ENCODE measurements around the gene FAM168A. TPM values are rescaled to one million over a fixed set of nuclear protein-coding genes. Genes with fewer than 3 reads are reported as not detected.

FAM168A gene
- polyA plus RNA-seq, 1 donor: 22.9 TPM

GRCh38 chr11:73559743-73560142 lies 38.2 kb downstream of the FAM168A start:
- Histone ChIP-seq H3K27me3 (ENCODE audit: control insufficient read depth, insufficient read depth, low read length) (no peaks in the 10 kb centered on the region), H3K4me1 (ENCODE audit: control insufficient read depth, insufficient read depth, low read length) (peaks cover 2% of the 10 kb centered on the region), H3K27ac (ENCODE audit: low read length) (no peak overlapping the region), H3K4me3 (ENCODE audit: low read length) (no peak overlapping the region), H3K36me3 (ENCODE audit: control insufficient read depth, insufficient read depth, low read length) (no peaks in the 10 kb centered on the region), H3K9me3 (ENCODE audit: control insufficient read depth, low read depth, low read length) (no peaks in the 10 kb centered on the region)
- DNase-seq: no peak

GRCh38 chr11:73556966-73557365 lies 40.9 kb downstream of the FAM168A start:
- no peak overlapping the region for H3K4me3 ChIP-seq (ENCODE audit: low read length)
- no peaks in the 10 kb centered on the region for H3K36me3 ChIP-seq (ENCODE audit: control insufficient read depth, insufficient read depth, low read length)
- no peaks in the 10 kb centered on the region for H3K27me3 ChIP-seq (ENCODE audit: control insufficient read depth, insufficient read depth, low read length)
- WGBS (ENCODE audit: insufficient coverage, low lambda C conversion rate): 100% methylated on average over 2 of the region's 3 CpGs
- no peak overlapping the region for H3K27ac ChIP-seq (ENCODE audit: low read length)
- peaks cover 4% of the 10 kb centered on the region for H3K4me1 ChIP-seq (ENCODE audit: control insufficient read depth, insufficient read depth, low read length)
- DNase-seq: no peak
- H3K9me3 ChIP-seq (ENCODE audit: control insufficient read depth, low read depth, low read length): no peaks in the 10 kb centered on the region

GRCh38 chr11:73555615-73556014 lies 42.3 kb downstream of the FAM168A start:
- H3K9me3 ChIP-seq (ENCODE audit: control insufficient read depth, low read depth, low read length): no peaks in the 10 kb centered on the region
- H3K4me3 ChIP-seq (ENCODE audit: low read length): no peak overlapping the region
- WGBS (ENCODE audit: insufficient coverage, low lambda C conversion rate): 100% methylated on average over 1 of the region's 3 CpGs
- no peaks in the 10 kb centered on the region for H3K27me3 ChIP-seq (ENCODE audit: control insufficient read depth, insufficient read depth, low read length)
- H3K36me3 ChIP-seq (ENCODE audit: control insufficient read depth, insufficient read depth, low read length): no peaks in the 10 kb centered on the region
- no peak for DNase-seq
- H3K27ac ChIP-seq (ENCODE audit: low read length): no peak overlapping the region
- peaks cover 4% of the 10 kb centered on the region for H3K4me1 ChIP-seq (ENCODE audit: control insufficient read depth, insufficient read depth, low read length)

- peak; percentile 71 to 85 for DNase-seq
Measured at GRCh38 chr11:73554671-73555320, 43.1 kb downstream of the FAM168A start.

GRCh38 chr11:73553266-73553665 lies 44.6 kb downstream of the FAM168A start:
- Histone ChIP-seq H3K27me3 (ENCODE audit: control insufficient read depth, insufficient read depth, low read length) (no peaks in the 10 kb centered on the region), H3K27ac (ENCODE audit: low read length) (no peak overlapping the region), H3K4me3 (ENCODE audit: low read length) (no peak overlapping the region), H3K9me3 (ENCODE audit: control insufficient read depth, low read depth, low read length) (no peaks in the 10 kb centered on the region), H3K36me3 (ENCODE audit: control insufficient read depth, insufficient read depth, low read length) (no peaks in the 10 kb centered on the region), H3K4me1 (ENCODE audit: control insufficient read depth, insufficient read depth, low read length) (peaks cover 4% of the 10 kb centered on the region)
- no peak for DNase-seq
- no CpG with 5 or more reads among the region's 2 CpGs for WGBS (ENCODE audit: insufficient coverage, low lambda C conversion rate)

More at GRCh38 chr11:73554671-73555320, 43.1 kb downstream of the FAM168A start:
- peaks cover 4% of the 10 kb centered on the region for H3K4me1 ChIP-seq (ENCODE audit: control insufficient read depth, insufficient read depth, low read length)
- H3K4me3 ChIP-seq (ENCODE audit: low read length): no peak overlapping the region
- WGBS (ENCODE audit: insufficient coverage, low lambda C conversion rate): no CpG with 5 or more reads among the region's 1 CpG
- no peaks in the 10 kb centered on the region for H3K27me3 ChIP-seq (ENCODE audit: control insufficient read depth, insufficient read depth, low read length)
- peak overlapping the region; percentile 42 for H3K27ac ChIP-seq (ENCODE audit: low read length)
- no peaks in the 10 kb centered on the region for H3K9me3 ChIP-seq (ENCODE audit: control insufficient read depth, low read depth, low read length)
- H3K36me3 ChIP-seq (ENCODE audit: control insufficient read depth, insufficient read depth, low read length): no peaks in the 10 kb centered on the region

- no CpG with 5 or more reads among the region's 1 CpG for WGBS (ENCODE audit: insufficient coverage, low lambda C conversion rate)
- no peak for DNase-seq
- Histone ChIP-seq H3K4me3 (ENCODE audit: low read length) (no peak overlapping the region), H3K27me3 (ENCODE audit: control insufficient read depth, insufficient read depth, low read length) (no peaks in the 10 kb centered on the region), H3K36me3 (ENCODE audit: control insufficient read depth, insufficient read depth, low read length) (no peaks in the 10 kb centered on the region), H3K9me3 (ENCODE audit: control insufficient read depth, low read depth, low read length) (no peaks in the 10 kb centered on the region), H3K4me1 (ENCODE audit: control insufficient read depth, insufficient read depth, low read length) (peaks cover 4% of the 10 kb centered on the region), H3K27ac (ENCODE audit: low read length) (no peak overlapping the region)
Measured at GRCh38 chr11:73551677-73552076, 46.2 kb downstream of the FAM168A start.

- no peaks in the 10 kb centered on the region for H3K9me3 ChIP-seq (ENCODE audit: control insufficient read depth, low read depth, low read length)
- WGBS (ENCODE audit: insufficient coverage, low lambda C conversion rate): no CpG with 5 or more reads among the region's 4 CpGs
Measured at GRCh38 chr11:73549376-73549775, 48.5 kb downstream of the FAM168A start.

GRCh38 chr11:73547706-73548595 lies 50.0 kb downstream of the FAM168A start:
- Histone ChIP-seq H3K9me3 (ENCODE audit: control insufficient read depth, low read depth, low read length) (no peaks in the 10 kb centered on the region), H3K36me3 (ENCODE audit: control insufficient read depth, insufficient read depth, low read length) (no peaks in the 10 kb centered on the region), H3K4me3 (ENCODE audit: low read length) (no peak overlapping the region), H3K4me1 (ENCODE audit: control insufficient read depth, insufficient read depth, low read length) (no peaks in the 10 kb centered on the region), H3K27me3 (ENCODE audit: control insufficient read depth, insufficient read depth, low read length) (no peaks in the 10 kb centered on the region), H3K27ac (ENCODE audit: low read length) (no peak overlapping the region)
- DNase-seq: no peak
- 100% methylated on average over 1 of the region's 2 CpGs for WGBS (ENCODE audit: insufficient coverage, low lambda C conversion rate)

More at GRCh38 chr11:73549376-73549775, 48.5 kb downstream of the FAM168A start:
- no peaks in the 10 kb centered on the region for H3K4me1 ChIP-seq (ENCODE audit: control insufficient read depth, insufficient read depth, low read length)
- H3K4me3 ChIP-seq (ENCODE audit: low read length): no peak overlapping the region
- H3K27ac ChIP-seq (ENCODE audit: low read length): no peak overlapping the region
- H3K36me3 ChIP-seq (ENCODE audit: control insufficient read depth, insufficient read depth, low read length): no peaks in the 10 kb centered on the region
- H3K27me3 ChIP-seq (ENCODE audit: control insufficient read depth, insufficient read depth, low read length): no peaks in the 10 kb centered on the region
- no peak for DNase-seq

- Histone ChIP-seq H3K9me3 (ENCODE audit: control insufficient read depth, low read depth, low read length) (no peaks in the 10 kb centered on the region), H3K4me3 (ENCODE audit: low read length) (no peak overlapping the region), H3K36me3 (ENCODE audit: control insufficient read depth, insufficient read depth, low read length) (no peaks in the 10 kb centered on the region), H3K27ac (ENCODE audit: low read length) (no peak overlapping the region), H3K27me3 (ENCODE audit: control insufficient read depth, insufficient read depth, low read length) (no peaks in the 10 kb centered on the region), H3K4me1 (ENCODE audit: control insufficient read depth, insufficient read depth, low read length) (no peaks in the 10 kb centered on the region)
- WGBS (ENCODE audit: insufficient coverage, low lambda C conversion rate): 86% methylated on average over 1 of the region's 1 CpG
- no peak for DNase-seq
Measured at GRCh38 chr11:73542175-73542574, 55.7 kb downstream of the FAM168A start.

GRCh38 chr11:73539506-73540084 lies 58.3 kb downstream of the FAM168A start:
- 91% methylated on average over 1 of the region's 5 CpGs for WGBS (ENCODE audit: insufficient coverage, low lambda C conversion rate)
- DNase-seq: no peak

More at GRCh38 chr11:73539506-73540084, 58.3 kb downstream of the FAM168A start:
- H3K27me3 ChIP-seq (ENCODE audit: control insufficient read depth, insufficient read depth, low read length): no peaks in the 10 kb centered on the region
- no peaks in the 10 kb centered on the region for H3K4me1 ChIP-seq (ENCODE audit: control insufficient read depth, insufficient read depth, low read length)
- H3K4me3 ChIP-seq (ENCODE audit: low read length): no peak overlapping the region
- H3K36me3 ChIP-seq (ENCODE audit: control insufficient read depth, insufficient read depth, low read length): no peaks in the 10 kb centered on the region
- no peaks in the 10 kb centered on the region for H3K9me3 ChIP-seq (ENCODE audit: control insufficient read depth, low read depth, low read length)
- H3K27ac ChIP-seq (ENCODE audit: low read length): no peak overlapping the region

Data from large intestine (tissue), 3 donors.